Uterus (tissue), 2 donors: Measurements from ENCODE around the gene BCOR.

Experiments
- POLR2A ChIP-seq, 2 donors: fragments of 450-650 bp; IDR thresholded peaks; one replicate each; pipeline ENCODE4 v1.6.1; 2016; ENCODE audit warnings: antibody characterized with exemption in 2 of 2, mild to moderate bottlenecking in 1 of 2, moderate library complexity in 1 of 2
- TF ChIP-seq, protein P1 (sequence below), 4 experiments: fragments of 200-600 bp in 2 of 4; fragments of 450-650 bp in 2 of 4; sonication (generic) in 2 of 4; IDR thresholded peaks; one replicate each; pipeline ENCODE4 v1.5.1; 2016 to 2019; ENCODE audit warnings: antibody characterized with exemption in 4 of 4, mild to moderate bottlenecking in 2 of 4, moderate library complexity in 1 of 4

DNA sequence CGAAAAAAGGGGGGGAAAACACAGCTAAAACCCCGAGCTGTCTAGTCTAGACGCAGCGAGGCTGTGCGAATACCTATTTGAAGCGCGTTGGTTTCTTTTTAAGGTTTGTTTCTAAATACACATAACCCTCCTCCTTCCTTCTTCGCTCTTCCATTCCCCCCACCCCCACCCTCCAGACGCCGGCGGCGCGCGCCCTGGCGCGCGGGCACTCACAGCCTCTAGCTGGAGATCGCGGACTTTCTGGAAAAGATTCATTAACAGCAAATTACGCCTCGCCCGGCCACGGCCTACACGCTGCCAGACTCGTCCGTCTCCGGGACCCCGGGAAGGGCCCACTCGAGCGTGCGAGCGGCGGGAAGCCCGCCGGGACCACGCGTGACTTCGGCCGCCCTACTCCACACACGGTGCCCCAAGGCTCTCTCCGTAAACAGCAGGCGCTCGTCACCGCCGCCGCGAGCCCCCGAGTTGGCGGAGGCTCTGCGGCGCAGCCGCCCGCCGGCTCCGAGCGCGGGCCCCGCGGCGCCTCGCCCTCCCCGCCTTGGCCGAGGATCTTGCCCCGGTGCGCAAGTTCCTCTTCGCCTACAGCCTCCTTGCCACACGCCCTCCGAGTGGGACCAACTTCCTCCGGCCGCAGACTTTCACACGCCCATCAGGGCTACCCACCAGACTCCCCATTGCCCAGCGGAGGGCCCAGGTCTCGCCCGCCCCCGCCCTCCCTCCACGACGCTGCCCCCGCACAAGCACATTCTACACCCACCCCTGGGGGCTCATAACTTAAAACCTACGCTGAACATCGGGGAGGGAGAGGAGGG lies 2.0 kb downstream of the BCOR start:
- TF ChIP-seq, protein P1, sequence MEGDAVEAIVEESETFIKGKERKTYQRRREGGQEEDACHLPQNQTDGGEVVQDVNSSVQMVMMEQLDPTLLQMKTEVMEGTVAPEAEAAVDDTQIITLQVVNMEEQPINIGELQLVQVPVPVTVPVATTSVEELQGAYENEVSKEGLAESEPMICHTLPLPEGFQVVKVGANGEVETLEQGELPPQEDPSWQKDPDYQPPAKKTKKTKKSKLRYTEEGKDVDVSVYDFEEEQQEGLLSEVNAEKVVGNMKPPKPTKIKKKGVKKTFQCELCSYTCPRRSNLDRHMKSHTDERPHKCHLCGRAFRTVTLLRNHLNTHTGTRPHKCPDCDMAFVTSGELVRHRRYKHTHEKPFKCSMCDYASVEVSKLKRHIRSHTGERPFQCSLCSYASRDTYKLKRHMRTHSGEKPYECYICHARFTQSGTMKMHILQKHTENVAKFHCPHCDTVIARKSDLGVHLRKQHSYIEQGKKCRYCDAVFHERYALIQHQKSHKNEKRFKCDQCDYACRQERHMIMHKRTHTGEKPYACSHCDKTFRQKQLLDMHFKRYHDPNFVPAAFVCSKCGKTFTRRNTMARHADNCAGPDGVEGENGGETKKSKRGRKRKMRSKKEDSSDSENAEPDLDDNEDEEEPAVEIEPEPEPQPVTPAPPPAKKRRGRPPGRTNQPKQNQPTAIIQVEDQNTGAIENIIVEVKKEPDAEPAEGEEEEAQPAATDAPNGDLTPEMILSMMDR (IDR thresholded peaks at IDR 0.05): no peak
- no peak for TF ChIP-seq POLR2A (IDR thresholded peaks at IDR 0.05)
